ENCODE measurements around the gene CCBE1.

Gene CCBE1

DNA sequence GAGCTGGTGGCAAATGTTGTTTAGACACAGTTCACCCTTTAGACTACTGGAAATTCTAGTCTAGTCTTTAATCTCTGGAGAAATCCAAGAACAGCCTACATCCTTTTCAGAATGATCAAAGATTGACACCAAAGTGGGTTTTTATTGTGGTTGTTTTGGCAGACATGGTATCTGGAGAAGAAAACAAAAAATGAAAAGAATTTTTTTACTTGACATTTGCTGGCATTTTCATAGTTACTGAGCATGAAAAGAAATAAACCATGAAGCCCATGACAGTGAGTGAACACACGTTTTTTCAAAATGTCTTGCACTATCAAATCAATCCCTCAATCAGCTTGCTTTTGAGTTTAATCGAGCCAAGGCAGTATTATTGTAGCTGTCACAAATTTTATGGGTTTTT is 125.3 kb downstream of the CCBE1 start:
- DNase-seq, result no peak

DNA sequence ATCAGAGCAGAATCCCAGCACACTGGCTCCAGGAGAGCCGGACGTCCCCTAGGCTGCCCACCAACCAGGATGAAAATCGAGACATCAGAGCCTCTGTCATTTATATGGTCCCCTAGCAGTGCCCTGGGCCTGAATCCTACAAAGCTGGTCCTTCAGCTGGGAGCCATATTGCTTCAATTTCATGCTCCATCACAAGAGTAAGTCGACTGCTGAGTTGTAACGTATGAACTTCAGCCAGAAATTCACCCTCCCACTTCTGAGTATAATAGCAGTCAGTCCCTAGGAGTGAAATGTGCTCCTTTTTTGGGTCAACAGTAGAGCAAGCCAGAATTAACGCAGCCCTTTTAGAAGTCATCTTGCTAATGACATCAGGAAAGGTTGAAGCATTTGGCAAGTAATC is 126.4 kb downstream of the CCBE1 start:
- DNase-seq, result no peak

DNA sequence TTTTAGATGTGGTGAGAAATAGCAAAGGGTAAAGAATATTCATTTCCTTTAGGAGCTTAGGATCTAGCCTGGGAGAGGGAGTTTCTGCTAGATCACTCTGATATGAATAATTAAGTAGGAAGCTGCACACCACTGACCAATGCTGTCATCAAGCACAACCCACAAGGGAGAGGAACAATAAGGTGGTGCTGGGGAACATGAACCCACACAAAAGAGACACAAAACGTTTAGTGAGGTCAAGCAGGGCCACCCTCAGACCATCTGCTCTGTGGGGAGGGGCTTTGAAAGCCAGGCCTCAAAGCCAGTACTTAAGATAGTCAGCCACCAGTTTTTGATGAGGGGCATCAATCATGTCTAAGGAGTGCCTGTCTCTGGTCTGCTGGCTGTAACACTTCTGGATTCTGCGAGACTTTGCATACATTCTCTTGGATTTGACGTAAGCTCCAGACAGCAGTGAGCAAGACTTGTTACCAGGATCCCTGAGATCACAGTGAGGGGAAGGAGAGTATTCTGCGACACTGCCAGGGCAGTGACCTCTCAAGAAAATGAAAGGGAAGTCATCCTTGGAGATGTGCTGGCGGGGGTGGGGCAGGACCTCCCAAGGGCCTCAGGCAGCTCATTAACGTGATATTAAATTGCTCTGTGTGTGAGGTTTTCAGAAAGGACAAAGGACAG is 127.0 kb downstream of the CCBE1 start:
- no peak for DNase-seq

DNA sequence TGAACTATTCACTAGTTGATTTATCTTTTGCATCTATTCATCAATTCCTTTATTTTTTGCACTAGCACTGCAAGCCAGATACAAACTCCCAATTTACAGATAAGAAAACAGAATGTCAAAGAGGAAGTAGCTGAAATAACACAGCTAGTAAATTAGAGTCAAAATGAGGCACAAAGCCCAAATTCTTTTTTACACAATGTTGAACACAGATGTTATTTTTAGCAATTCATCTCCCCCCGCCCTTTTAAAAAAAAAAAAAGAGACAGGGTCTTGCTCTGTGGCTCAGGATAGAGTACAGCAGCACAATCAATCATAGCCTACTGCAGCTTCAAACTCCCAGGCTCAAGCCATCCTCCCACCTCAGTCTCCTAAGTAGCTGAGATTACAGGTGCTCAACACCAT is 127.8 kb downstream of the CCBE1 start:
- DNase-seq, result no peak

DNA sequence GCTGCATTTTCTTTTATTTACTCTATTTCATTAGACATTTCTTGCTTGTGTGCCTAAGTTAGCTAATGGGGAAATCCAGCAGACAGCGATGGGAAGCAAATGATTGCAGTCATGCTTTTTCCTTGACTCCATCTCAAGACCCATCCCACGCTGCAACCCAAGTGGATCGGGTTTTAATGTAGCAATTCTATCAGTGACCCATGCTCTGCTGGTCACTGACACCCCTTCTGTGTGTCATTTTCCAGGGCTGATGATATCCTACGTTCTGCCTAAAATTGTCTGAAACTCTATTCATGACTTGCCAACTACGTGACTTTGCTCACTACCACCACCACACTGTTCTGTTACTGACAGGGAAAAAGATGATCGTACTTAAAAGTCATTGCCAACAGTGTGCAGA is 129.8 kb downstream of the CCBE1 start:
- DNase-seq, result no peak

DNA sequence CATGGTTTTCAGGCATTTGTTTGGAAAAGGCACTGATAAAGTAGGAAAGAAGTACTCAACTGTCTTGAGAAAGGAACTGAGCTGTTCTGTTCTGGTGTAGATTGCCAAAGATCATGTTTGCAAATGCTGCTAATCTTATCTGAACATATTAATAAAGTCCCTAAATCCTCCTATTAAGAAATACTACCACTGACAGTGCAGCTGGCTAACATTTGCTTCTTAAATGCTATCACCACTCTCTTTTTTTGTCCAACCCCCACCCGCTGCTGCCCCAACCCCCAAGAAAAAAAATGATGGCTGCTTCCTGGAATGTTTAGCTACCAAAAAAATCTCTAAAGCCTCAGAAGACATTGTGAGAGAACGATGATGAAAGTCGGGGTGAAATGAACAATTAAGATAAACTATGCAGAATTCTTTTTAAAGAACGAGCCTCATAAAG is 130.7 kb downstream of the CCBE1 start:
- DNase-seq, result no peak

DNA sequence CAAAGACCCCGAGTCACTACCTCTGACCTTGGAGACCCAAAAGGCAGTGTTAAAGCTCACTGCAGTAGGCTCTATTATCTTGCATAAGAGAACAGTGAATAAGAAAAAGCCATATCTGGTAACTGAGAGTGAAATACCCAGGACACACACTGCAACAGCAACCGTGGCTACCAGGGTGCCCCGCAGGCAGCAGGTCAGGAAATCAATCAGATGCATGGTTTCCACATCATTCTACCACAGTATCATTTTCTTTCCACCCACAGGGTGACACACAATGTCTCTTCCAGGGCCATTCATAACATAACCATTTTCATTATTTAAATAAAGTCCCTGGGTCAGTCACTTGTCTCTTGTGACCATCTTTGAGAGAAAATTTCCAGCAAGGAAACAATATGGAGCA is 131.3 kb downstream of the CCBE1 start:
- DNase-seq, result no peak

DNA sequence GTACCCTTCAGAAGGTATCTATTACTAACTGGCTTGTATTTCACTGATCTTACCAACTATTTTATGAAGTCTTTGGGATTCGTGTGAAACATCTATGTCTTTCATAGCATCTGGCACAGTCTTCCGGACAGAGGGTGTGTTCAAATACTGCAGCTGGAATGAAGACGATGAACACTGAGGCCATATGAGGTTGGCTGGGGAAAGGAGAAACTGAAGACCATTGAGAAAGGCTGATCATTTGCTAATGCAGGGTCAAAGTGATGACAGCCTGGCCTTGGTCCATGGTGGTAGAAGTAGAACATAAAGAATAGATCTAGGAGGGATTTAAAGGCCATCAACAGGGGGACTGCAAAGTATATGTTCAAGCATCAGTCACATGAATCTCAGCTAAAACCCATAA is 132.7 kb downstream of the CCBE1 start:
- DNase-seq, result no peak

DNA sequence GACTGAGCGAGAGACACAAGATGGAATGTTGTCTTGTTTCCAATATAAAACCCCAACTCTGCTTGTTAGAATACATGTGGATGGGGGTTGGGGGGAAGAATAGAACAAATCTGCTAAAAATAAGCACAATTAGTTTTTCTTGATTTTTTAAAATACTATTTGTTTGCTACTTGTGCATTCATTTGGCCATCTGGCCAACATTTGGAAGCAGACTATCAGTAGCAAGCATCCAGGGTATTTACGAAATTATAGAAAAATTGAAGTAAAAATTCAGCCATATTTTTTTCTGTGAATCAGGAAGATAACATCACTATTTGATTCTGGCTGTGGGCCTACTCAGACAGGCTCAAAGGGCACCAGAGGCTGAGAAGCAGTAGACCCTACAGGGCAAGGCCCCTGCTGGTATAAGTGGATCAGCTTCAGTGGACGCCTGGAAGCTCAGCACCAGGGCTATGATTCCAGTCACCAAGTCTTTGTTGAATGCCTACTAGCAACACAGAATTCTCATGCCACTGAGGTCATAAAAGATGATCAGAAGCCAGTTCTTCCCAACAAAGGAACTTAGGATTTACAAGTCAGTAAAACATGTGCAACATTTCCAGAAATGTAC is 133.9 kb downstream of the CCBE1 start:
- no peak for DNase-seq

DNA sequence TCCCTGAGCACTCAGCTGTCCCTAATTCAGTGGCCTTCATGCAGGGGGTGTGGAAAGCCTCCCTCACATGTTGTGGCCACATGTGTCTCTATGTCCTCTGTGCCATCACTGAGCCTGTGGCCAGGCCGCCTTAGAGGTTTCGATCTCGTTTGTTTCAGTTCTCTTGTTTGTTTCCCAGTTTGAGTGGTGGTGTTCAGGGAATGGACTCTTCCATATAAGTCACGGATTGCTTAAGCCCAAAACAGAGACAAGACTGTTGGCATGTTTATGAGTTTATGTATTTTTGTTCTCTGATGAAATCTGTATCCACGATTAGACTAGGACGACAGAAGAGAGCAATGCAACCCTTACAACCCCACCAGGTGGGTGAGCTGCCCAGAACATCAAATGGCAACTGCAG is 134.5 kb downstream of the CCBE1 start:
- no peak for DNase-seq

DNA sequence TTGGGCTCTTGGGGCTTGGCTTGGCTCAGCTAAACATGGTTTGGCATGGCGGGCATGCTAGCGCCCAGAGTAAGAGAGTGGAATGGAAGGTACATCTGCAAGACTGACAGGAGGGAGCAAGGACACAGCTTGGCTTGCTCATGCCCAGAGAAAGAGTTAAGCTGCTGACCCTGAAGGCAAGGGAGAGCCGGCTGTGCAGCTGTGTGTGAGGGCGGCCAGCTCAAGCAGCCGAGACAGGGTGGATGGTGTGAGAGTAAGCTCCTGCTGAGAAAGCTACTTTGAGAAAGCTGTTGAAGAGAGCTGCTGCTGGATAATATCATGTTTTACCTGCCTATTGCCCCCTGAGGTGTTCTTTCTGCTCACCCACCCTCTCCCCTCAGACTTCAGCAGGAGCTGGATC is 135.6 kb downstream of the CCBE1 start:
- no peak for DNase-seq

DNA sequence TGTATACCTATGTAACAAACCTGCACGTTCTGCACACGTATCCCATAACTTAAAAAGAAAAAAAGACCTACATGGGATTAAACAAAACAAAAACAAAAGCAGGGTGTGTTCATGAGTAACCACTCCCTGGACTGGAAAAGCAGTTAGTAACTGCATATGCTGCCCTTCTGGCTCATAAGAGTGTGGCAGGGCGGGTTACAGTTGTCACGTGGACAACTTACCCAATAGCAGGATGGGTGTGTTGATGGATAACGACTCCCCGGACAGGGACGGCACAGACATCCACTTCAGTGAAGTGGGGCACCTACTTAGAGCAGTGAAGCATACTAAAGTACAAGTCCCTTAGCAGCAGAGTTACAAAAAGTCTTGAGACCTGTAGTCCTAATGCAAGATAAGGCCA is 136.7 kb downstream of the CCBE1 start:
- no peak for DNase-seq

DNA sequence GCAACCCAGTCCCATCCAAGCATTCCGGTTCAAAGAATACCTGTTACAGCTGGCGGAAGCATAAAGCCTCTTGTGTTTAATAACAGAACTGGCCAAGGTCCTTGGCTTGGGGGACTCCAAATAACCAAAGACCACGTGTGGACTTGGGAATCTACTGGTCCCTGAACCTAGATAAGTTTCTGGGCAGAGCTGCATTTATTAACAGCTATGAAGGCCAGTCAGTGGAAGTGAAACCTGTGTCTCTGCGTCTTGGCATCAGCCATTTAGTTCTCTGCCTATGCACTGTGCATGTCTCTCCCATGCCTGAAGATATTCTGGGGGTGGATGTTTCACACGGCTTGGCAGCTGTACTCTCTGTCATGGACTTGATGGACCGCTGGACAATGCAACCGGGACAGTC is 137.7 kb downstream of the CCBE1 start:
- no peak for DNase-seq

DNA sequence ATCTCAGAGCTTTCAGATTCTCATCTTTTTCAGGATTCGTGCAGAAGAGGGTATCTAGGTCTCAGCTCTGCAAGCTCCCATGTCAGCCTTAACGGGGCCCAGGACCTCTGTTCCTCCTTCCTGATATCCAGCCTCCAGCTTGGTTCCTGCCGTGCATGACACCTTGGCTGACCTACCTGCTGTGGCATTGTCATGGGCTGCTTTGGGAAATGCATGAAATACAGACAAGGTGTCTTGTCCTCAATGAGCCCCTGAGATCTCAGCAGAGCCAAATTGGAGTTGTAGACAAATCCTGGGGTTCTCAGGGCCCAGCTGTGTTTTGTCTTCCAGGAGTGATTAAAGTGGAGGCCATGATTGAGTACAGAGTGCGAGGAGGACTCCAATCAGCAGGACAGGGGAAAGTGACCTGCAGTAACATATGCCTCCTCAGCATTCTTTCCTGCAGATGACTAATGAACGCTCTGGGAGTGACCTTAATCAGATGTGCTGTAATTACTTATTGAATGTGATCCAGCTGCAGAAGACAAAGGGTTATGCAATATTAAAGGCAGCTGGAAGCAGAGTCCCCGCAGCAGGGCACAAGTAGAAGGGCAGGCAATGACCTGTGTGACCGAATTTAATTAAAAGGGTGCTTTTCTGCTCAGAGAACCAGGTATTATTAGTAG is 141.1 kb downstream of the CCBE1 start:
- no peak for DNase-seq

DNA sequence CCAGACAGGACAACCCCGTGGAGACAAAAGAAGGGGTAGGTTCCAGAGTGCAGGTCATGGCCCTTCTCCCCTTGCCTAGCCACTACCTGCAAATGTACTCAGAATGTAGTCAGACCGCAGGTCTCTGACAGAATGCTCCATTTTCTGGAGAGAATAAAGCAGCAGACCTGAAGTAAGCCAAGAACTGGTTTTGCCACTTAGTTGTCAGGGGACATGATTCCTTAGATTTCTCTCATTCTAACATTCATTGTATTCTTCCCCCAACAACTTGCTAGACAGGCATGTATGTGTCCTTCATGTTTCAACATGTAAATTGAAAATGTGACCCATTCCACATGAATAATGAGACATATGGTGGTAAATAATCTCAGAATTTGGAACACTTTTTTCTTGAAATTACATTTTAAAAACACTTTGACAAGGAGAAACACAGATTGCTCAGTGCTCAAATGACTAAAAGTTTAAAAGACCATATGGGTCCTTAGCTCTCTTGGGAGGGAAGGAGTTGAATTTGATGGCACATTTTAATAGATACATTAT is 142.4 kb downstream of the CCBE1 start:
- no peak for DNase-seq

DNA sequence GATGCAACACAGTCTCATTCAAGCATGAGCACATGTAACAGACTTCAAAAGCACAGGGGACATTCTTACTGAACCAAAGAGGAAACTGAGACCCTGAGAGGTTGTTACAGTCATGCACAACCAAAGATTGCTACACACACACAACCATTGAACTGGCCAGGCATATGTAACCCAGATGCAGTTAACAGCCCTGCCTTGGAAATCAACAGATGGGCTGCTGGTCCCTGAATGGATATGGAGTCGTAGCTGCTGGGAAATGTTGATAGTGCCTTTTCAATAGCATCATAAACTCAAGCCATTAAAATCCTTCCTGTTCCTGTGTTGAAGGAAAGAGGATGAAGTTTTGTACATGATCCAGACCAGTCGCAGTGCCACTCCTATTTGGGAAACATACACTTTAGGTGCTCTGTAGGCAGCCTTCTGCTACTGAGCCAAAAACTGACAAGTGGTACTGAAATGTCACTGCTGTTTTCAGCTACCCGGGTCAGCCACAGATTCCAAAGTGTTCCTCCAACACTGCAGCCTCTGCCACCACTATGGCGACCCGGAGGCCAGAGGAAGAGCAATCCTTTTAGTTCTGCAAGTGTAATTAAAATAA is 143.9 kb downstream of the CCBE1 start:
- DNase-seq, result no peak

DNA sequence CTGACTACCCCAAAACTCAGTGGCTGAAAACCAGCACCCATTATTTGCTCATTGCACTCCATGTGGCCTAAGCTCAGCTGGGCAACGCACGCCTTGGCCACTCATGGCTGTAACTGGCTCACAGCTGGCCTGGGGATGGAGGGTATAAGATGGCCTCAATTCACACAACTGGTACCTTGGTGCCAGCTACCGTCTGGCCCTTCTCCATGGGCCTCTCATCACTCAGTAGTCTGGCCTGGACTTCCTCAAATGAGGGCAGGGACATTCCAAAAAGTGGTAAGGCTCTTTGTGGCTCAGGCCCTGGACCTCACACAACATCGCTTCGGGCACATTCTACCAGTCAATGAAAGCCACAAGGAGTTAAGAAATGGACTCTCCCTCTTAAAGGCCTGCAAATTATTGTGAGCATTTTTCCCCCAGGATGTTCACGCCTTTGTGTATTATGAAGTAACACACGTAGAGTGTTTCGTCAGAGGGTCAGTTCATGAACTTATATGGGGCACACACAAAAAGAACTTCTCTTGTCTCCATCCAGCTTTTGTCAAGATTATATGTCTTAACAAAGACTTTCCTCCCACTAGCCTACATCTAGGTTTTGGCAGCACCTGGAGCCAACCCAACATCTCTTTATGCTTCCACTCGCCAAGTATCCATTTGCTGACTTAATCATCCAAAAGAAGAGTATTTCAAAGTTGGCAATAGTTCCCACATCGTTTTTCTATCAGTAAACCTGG is 145.2 kb downstream of the CCBE1 start:
- DNase-seq, result no peak

DNA sequence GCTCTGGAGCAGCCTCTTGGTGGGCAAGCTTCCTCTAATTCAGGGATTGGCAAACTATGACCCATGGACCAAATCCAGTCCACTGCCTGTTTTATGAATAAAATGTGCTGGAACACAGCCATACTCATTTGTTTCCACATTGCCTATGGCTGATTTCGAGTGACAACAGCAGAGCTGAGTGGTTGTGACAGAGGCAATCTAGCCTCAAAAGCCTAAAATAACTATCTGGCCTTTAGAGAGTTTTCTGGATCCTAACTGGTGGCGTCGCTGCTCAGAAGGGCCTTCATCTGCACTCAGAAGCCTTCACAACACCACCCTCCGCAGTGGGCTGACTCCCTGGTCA is 147.1 kb downstream of the CCBE1 start:
- DNase-seq, result no peak

DNA sequence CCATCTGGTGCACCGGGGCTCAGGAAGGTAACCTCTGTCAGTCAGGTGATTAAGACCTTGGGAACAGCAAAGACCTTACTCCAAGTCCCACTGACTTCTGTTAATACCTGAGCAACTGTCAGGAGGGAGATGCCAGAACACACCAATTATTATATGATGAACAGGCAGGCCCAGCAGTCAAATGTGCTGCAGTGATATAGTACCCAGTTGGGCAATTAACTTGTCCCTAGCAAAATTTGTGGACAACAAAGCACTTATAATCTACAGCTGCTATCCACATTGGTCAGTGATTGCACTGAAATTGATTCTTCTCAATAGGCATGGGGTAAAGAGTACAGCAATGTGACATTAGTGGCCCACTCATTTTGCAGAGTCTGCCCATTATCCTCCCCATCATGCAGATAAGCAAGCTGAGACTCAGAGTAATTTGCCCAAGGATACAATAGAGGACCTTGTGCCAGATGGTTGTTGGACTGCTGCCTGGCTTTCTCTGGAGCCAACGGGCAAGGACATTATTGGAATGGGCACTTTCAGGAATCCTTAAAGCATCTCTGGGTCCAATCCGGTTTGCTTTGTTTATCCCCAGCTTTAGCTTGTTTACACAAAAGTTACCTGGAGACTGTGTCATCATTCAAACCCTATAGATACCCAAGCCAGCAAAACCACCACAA is 147.6 kb downstream of the CCBE1 start:
- DNase-seq, result peak in 8 of 56 donors; percentile 1 to 38 (median 6)

DNA sequence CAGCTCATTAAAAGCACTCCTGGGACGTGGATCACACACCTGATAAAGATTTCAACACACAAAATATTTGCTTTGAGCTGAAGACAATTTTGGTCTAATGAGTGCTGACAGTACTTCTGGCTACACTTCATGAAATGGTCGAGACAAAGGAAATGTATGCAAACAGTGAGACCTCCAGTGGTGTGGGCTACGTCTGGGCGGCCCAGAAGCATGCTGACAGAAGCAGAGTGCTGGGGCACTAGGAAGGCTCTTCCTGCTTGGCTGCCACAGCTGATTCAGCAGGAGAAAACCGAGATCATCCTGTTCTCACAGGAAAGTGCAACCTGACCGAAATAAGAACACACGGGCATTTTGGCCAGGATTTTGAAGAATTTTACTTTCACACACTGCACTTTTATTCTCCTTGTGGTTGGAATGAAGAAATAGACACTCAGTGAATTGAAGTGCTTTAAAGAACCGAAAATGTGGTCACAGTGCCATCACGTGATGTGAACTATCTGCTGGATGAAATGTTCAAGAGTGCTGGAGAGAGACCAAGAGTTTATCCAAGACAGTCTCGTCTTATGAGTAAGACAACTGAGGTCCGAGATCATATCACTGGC is 149.5 kb downstream of the CCBE1 start:
- no peak for DNase-seq

DNA sequence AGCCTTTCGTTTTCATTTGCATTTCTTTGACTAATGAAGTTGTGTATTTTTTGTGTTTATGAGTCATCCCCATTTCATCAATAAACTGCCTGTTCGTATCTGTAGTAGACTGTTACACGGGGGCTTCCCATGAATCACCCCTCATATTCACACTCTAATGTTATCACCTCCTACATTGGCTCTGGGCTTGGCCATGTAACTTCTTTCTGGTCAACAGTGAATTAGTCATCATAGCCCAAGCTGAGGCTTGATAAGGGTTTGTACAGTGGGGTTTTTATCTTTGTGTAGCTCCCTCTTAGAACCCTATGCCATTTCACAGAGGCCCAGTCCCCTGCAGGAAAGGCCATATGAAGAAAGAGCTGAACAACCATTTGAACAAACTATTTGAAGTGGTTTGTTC is 151.0 kb downstream of the CCBE1 start:
- no peak for DNase-seq

Measured in nucleus accumbens (tissue), 56 donors.